GM12874 (cell line): ENCODE results near the gene LHFPL2.

Experiments used
- CTCF ChIP-seq: IDR thresholded peaks from 2 replicates; pipeline ENCODE4 v1.5.1; 2011; ENCODE audit warnings: low read depth, mild to moderate bottlenecking, control low read depth, low read length, moderate library complexity; ENCODE audit not compliant: insufficient read depth

Gene LHFPL2

GRCh38 chr5:78644129-78644528, 4.4 kb downstream of the LHFPL2 start:
- no peak for TF ChIP-seq CTCF

DNA sequence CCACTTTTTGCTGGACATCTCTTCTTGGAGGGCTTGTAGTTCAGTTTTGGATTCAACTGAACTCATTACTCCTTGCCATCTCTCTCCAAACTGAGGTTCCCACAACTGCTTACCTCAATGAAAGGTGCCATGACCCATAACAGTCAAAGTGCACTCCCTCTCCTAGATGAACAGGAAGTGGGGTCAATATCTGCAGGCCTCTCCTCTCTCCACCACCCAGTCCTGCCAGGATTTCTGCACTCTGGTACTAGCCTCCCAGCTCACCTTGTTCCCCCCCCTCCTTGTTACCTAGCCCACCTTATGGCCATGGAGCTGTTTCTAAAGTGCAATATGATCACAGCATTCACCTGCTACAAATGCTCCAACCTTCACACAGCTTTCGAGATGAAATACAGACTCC, 5.9 kb downstream of the LHFPL2 start:
- no peak for TF ChIP-seq CTCF

GRCh38 chr5:78640662-78641474, 7.7 kb downstream of the LHFPL2 start:
- no peak for TF ChIP-seq CTCF

DNA sequence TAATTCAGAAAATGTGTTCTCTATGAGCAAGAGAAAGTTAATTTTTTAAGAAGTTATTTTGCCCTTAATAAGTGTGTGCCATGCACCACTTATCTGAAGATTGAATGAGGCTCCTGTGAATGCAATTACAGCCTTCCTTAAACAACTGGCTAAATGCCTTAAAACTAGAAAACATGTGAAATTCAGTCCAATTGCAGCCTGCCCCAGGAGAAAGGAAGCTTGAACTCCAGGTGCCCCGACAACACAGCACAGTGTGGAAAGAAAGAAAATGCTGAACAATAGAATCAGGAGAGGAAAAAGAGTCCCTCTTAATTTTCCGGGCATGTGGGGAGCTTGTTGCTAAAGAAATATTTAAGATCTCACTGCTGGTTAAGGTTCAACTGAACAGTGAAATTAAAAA, 8.8 kb downstream of the LHFPL2 start:
- no peak for TF ChIP-seq CTCF

DNA sequence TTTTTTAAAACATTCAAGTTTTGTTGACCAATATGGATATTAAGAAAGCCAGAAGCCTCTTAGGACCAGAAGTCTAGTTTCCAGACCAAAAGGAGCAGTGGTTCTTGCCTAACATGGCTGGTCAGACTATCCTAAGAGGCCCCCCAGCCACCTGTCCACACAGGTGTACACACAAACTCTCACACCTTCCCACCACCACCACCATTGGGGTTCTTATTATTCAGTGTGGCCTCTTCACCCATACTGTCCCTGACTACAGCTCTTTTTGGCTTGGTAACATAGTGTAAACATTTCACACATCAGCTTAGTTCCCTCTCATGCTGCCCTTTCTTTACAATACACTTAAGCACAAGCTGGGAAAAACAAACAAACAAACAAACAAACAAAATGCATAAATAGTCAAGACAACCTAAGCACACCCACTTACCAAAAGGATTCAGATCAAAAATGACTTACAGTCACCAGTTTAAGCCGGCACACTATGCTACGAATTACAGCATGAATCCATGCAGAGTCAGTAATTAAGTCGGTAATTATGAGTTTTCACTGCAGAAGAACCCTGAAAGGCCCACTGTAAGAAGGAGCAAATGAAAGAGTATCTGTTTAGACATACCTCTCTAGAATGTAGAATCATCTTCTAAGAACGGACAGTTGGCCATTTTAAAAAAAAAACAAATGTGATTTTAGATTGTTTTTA, 9.5 kb downstream of the LHFPL2 start:
- TF ChIP-seq CTCF, result no peak

DNA sequence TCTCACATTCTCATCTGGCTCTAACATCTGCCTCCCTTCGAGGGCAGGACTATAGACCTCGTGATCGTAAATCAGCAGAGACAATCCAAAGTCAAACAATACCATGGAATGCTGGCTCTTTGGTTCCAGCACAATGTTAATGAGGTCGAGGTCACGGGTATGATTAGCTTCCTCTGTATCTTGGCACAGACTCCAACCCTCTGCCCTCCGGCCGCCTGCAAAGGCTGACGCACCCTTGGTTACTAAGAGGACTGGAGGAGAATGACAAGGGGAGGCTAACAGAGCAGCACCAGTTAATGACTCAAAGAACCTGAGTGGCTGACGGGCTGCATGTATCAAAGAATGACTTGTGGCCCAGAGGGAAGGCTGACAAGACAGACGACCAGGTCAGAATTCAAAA, 10.1 kb downstream of the LHFPL2 start:
- no peak for TF ChIP-seq CTCF

DNA sequence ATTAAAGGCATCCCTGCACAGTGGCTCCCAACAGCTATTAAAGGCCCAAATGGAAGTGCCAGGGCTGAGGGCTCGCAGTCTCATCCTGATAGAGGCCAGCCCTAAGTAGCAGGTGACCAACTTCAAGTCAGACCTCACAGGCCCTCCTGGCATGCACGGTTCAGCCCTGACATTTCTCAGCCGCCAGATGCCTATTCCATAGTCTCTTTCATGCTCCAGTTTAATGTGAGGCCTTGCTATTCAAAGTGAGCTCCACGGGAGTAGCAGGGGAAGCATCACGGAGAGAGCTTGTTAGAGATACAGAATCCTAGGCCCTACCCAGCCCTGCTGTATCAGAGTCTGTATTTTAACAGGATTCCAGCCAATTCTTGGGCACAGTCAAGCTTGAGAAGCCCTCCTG, 11.1 kb downstream of the LHFPL2 start:
- no peak for TF ChIP-seq CTCF
